Hepatocyte (in vitro differentiated cells): ENCODE data around the gene CTNNA2. TPM values are rescaled to one million over a fixed set of nuclear protein-coding genes. Genes with fewer than 3 reads are reported as not detected.

Experiments
- DNase-seq: peaks from one replicate; pipeline ENCODE4 v3.0.0-alpha.2; 2016; ENCODE audit warnings: low spot score
- H2AFZ ChIP-seq: fragments of 200-600 bp; sonication (generic); 2 replicates; pipeline ENCODE4 v1.6.0; 2016; ENCODE audit warnings: antibody characterized with exemption, mild to moderate bottlenecking
- H3K27ac ChIP-seq: fragments of 200-600 bp; sonication (generic); 2 replicates; pipeline ENCODE4 v1.5.1; 2016; ENCODE audit warnings: mild to moderate bottlenecking
- H3K27me3 ChIP-seq: fragments of 200-600 bp; sonication (generic); 2 replicates; pipeline ENCODE4 v1.6.1; 2016
- H3K36me3 ChIP-seq: fragments of 200-600 bp; sonication (generic); replicated peaks from 2 replicates; pipeline ENCODE4 v1.5.1; 2016; ENCODE audit warnings: low read depth; ENCODE audit not compliant: insufficient read depth
- H3K4me1 ChIP-seq: fragments of 200-600 bp; sonication (generic); 2 replicates; pipeline ENCODE4 v1.5.1; 2016; ENCODE audit warnings: mild to moderate bottlenecking, moderate library complexity; ENCODE audit not compliant: insufficient read depth
- H3K4me2 ChIP-seq: fragments of 200-600 bp; sonication (generic); 2 replicates; pipeline ENCODE4 v1.6.0; 2016
- H3K4me3 ChIP-seq: fragments of 200-600 bp; sonication (generic); 2 replicates; pipeline ENCODE4 v1.5.1; 2016; ENCODE audit warnings: mild to moderate bottlenecking
- H3K79me2 ChIP-seq: fragments of 200-600 bp; sonication (generic); 2 replicates; pipeline ENCODE4 v1.6.0; 2017; ENCODE audit warnings: mild to moderate bottlenecking
- H3K9me2 ChIP-seq: fragments of 200-600 bp; sonication (generic); replicated peaks from 2 replicates; pipeline ENCODE4 v1.6.0; 2017; ENCODE audit warnings: mild to moderate bottlenecking; ENCODE audit not compliant: insufficient read depth
- H3K9me3 ChIP-seq: fragments of 200-600 bp; sonication (generic); 2 replicates; pipeline ENCODE4 v1.5.1; 2016; ENCODE audit warnings: low read depth, mild to moderate bottlenecking
- H4K20me1 ChIP-seq: fragments of 200-600 bp; sonication (generic); 2 replicates; pipeline ENCODE4 v1.6.0; 2016; ENCODE audit warnings: mild to moderate bottlenecking; ENCODE audit not compliant: insufficient read depth, poor library complexity, severe bottlenecking
- EZH2 ChIP-seq: fragments of 200-600 bp; sonication (generic); IDR thresholded peaks from 2 replicates; pipeline ENCODE4 v1.6.1; 2016; ENCODE audit warnings: antibody characterized with exemption, mild to moderate bottlenecking, borderline replicate concordance
- EZH2phosphoT487 ChIP-seq: fragments of 200-600 bp; sonication (generic); IDR thresholded peaks from one replicate; pipeline ENCODE4 v1.6.1; 2018; ENCODE audit warnings: antibody characterized with exemption, mild to moderate bottlenecking, low read depth, moderate library complexity; ENCODE audit not compliant: unreplicated experiment, severe bottlenecking
- WGBS: methylation state at CpG from one replicate; pipeline ENCODE4 v1.1.6; 2016; ENCODE audit warnings: low lambda C conversion rate; ENCODE audit errors: missing lambda C conversion rate; 5-methylcytosine and 5-hydroxymethylcytosine counted together
- polyA plus RNA-seq: library from polyadenylated mRNA; unstranded; fragments of >200 nt; fragmentation: Nextera tagmentation; extraction: Ambion mirVana; gene quantifications from 2 replicates; pipeline ENCODE4 v1.2.1, GENCODE V29; 2016
- total RNA-seq: library from RNA; depleted of rRNA; stranded (reverse); fragments of >200 nt; gene quantifications from 2 replicates; pipeline ENCODE4 v1.2.3, GENCODE V29; 2014
- TF ChIP-seq, protein P1 (sequence below): fragments of 200-600 bp; sonication (generic); IDR thresholded peaks from 2 replicates; pipeline ENCODE4 v1.5.1; 2016; ENCODE audit warnings: antibody characterized with exemption, mild to moderate bottlenecking; ENCODE audit not compliant: poor library complexity

The CTNNA2 gene
- total and polyA plus RNA-seq, 2 experiments from 2014 or later = 0.79 to 4.4 TPM

GRCh38 chr2:80302314-80303005 lies 789.6 kb downstream of the CTNNA2 start:
- peaks cover 81% of the 10 kb centered on the region for H3K27me3 ChIP-seq

GRCh38 chr2:80303006-80303908 lies 790.4 kb downstream of the CTNNA2 start:
- Histone ChIP-seq H3K27ac (no peak overlapping the region), H4K20me1 (no peaks in the 10 kb centered on the region), H3K27me3 (peaks cover 84% of the 10 kb centered on the region), H3K4me3 (peak overlapping the region; percentile 79), H2AFZ (peak overlapping the region; percentile 66), H3K9me3 (no peaks in the 10 kb centered on the region), H3K9me2 (no peaks in the 10 kb centered on the region), H3K36me3 (no peaks in the 10 kb centered on the region), H3K79me2 (no peaks in the 10 kb centered on the region), H3K4me2 (peak overlapping the region; percentile 99), H3K4me1 (peaks cover 21% of the 10 kb centered on the region)
- 2% methylated on average over 64 of the region's 64 CpGs for WGBS
- peak; percentile 21 for DNase-seq
- TF ChIP-seq, protein P1, sequence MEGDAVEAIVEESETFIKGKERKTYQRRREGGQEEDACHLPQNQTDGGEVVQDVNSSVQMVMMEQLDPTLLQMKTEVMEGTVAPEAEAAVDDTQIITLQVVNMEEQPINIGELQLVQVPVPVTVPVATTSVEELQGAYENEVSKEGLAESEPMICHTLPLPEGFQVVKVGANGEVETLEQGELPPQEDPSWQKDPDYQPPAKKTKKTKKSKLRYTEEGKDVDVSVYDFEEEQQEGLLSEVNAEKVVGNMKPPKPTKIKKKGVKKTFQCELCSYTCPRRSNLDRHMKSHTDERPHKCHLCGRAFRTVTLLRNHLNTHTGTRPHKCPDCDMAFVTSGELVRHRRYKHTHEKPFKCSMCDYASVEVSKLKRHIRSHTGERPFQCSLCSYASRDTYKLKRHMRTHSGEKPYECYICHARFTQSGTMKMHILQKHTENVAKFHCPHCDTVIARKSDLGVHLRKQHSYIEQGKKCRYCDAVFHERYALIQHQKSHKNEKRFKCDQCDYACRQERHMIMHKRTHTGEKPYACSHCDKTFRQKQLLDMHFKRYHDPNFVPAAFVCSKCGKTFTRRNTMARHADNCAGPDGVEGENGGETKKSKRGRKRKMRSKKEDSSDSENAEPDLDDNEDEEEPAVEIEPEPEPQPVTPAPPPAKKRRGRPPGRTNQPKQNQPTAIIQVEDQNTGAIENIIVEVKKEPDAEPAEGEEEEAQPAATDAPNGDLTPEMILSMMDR = no peak
- no peak for TF ChIP-seq EZH2
- no peak for TF ChIP-seq EZH2phosphoT487

More at GRCh38 chr2:80302314-80303005, 789.6 kb downstream of the CTNNA2 start:
- Histone ChIP-seq H4K20me1 (no peaks in the 10 kb centered on the region), H3K9me2 (no peaks in the 10 kb centered on the region), H3K36me3 (no peaks in the 10 kb centered on the region), H2AFZ (peak overlapping the region; percentile 11), H3K27ac (no peak overlapping the region), H3K79me2 (no peaks in the 10 kb centered on the region), H3K9me3 (no peaks in the 10 kb centered on the region), H3K4me3 (no peak overlapping the region), H3K4me1 (peaks cover 21% of the 10 kb centered on the region), H3K4me2 (peak overlapping the region; percentile 99)
- no peak for DNase-seq
- TF ChIP-seq EZH2 (no peak), EZH2phosphoT487 (no peak)
- TF ChIP-seq, protein P1 = no peak
- WGBS = 9% methylated on average over 50 of the region's 50 CpGs

GRCh38 chr2:80303909-80304837 lies 791.3 kb downstream of the CTNNA2 start, which contains the start of gene LRRTM1:
LRRTM1 (minus strand) TSS chr2:80304752; CDS start chr2:80303819, 933 bp downstream.
- DNase-seq = peak; percentile 57
- no peak within 1 kb of the TSS for H3K27ac ChIP-seq
- H3K4me3 ChIP-seq = peak within 1 kb of the TSS; percentile 79
- H3K27me3 ChIP-seq = peaks cover 75% of the 10 kb centered on the region
- peak within 1 kb of the TSS; percentile 66 for H2AFZ ChIP-seq
- no peaks in the 10 kb centered on the region for H3K9me3 ChIP-seq
- H3K79me2 ChIP-seq = no peaks in the 10 kb centered on the region
- whole genome bisulfite sequencing = under 1% methylated on average over 60 of the region's 64 CpGs
- no peaks in the 10 kb centered on the region for H3K36me3 ChIP-seq
- no peaks in the 10 kb centered on the region for H3K9me2 ChIP-seq
- H4K20me1 ChIP-seq = no peaks in the 10 kb centered on the region
- TF ChIP-seq EZH2 = peak; percentile 9
- no peak for TF ChIP-seq EZH2phosphoT487
- TF ChIP-seq, protein P1 = peak; percentile 15
- peak within 1 kb of the TSS; percentile 99 for H3K4me2 ChIP-seq
- H3K4me1 ChIP-seq = peaks cover 21% of the 10 kb centered on the region
